GM18499 (cell line): Measurements from ENCODE around the gene CD82.
"Not testable (repeated sequence)": the region's sequence is repeated elsewhere in the genome, so short reads cannot be mapped to it uniquely, and the experiment has no call there.

Experiments
- ATAC-seq: cut with Tn5 transposase; IDR thresholded peaks from one replicate; pipeline ENCODE4 v1.9.1; 2021; ENCODE audit warnings: moderate number of reproducible peaks; ENCODE audit not compliant: insufficient read depth, unreplicated experiment

CD82 gene

GRCh38 chr11:44654596-44654995 lies 89.1 kb downstream of the CD82 start:
- ATAC-seq, result no peak

GRCh38 chr11:44657836-44658505 lies 92.5 kb downstream of the CD82 start:
- ATAC-seq, result no peak

- no peak for ATAC-seq
Measured at GRCh38 chr11:44658506-44658850, 93.0 kb downstream of the CD82 start.

GRCh38 chr11:44659641-44660040 lies 94.2 kb downstream of the CD82 start:
- ATAC-seq, result no peak

- not testable (repeated sequence) for ATAC-seq
Measured at GRCh38 chr11:44660535-44660934, 95.1 kb downstream of the CD82 start.

- no peak for ATAC-seq
Measured at GRCh38 chr11:44661311-44661717, 95.9 kb downstream of the CD82 start.
